SW 1271 (cell line): Measurements from ENCODE around the gene UROS.

ENCODE experiments used
- DNase-seq, 2 experiments: peaks; one replicate each; lab custom pipeline; 2025; lab: John Stamatoyannopoulos, UW

Gene UROS

DNA sequence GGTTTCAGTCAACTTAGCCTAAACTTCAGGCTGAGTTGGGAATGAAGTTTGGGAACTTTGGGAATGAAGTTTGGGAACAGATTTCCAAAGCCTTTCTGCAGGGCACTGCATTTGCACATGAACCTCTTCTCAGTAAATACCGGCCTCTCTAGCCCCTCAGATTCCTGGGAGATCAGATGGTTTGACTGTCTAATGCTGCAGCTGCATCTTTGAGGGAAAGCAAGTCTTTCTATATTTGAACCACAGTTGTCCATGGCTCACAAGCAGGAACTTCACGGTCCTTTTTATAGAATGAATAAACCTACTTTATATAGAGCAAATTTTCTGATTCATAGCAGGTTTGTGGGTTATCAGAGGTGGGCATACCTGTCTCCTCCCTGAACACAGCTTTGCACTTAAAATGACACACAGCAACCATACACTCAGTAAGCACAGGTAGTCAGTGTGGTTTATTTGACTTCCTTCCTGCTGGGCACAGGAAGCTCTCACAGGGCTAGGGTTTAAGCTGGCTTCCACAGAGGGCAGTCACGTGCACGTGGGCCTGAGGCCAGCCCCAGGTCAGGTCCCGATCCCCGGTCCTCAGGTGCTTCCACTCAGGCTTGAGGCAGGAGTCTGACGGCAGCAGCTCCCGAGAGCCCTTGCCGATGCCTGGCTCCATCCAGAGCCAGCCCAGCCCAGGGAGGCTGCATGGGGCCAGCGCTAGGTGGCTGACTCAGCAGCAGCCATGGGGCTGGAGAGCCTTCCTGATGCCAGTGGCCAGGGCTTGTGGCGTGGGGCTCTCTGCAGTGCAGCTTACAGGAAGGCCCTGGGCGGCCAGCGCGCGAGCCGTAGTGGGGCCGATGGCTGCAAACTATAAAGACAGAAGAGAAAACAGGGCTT lies 34.7 kb downstream of the UROS start:
- no peak for DNase-seq

DNA sequence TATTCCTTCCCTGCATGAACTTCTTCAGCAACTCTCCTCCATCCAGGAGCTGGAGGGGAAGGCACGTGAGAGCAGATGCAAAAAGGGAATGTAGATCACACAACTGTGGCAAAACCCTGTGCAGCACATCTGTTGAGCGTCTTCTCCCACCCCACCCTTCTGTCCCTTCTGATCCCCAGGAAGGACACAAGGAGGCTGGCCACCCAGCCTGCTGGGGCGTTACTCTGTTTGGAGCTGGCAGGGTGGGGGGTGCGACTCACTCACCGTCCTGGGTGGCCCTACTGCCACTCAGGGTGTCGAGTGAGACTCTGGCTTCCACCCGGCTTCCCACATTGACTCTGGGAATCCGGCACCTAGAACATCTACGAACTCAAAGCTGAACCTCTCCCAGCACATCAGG lies 37.3 kb downstream of the UROS start:
- no peak for DNase-seq

DNA sequence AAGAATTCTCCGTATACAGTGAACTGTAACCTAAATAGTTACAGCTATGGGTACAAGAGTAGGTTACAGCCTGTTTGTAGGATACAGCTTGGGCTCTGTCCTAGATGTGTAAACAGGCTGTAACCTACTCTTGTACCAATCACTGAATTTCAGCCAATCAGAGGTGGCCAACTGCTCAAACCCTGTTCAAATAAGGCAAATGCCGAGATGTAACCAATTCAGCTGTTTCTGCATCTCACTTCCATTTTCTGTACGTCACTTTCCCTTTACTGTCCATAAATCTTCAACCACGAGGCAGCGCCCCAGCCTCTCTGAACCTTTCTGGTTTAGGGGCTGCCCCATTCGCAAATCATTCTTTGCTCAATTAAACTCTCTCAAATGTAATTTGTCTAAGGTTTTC lies 39.1 kb downstream of the UROS start:
- no peak for DNase-seq

DNA sequence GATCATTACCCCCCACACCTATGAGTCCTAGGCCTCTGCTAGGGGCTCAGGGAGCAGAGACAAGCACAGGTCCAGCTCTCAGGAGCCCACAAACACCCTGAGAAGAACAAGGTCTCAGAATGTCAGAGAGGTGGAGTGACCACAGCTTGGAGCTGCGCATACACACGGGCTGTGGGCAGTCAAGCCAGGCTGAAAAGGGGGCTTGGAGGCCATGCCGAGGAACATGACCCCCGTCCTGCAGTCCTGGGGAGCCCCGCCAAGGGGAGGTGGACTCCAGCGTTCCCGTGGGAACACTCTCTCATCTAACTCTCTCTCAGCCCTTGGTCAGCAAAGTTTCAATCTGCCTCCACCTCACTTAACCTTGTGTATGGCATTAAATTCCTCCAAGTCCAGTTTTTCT lies 39.6 kb downstream of the UROS start:
- DNase-seq, result no peak

DNA sequence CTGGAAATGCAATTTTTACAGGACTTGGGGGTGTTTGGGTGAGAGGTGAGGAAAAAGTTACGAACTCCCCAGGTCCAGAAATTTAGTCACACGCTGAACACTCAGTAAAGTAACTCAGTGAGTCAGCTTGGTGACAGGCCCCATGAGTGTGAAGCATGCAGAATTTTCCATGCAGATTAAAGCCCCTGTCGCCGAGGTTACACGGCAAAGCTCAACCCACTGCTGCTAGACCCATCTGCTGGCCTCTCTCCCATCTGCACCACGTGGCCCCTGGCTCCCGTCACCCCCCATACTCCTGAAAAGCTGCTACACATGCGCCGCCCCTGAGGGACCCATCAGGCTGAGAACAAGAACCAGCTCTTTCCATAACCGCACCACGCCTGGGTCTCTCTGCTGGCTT lies 40.4 kb downstream of the UROS start:
- no peak for DNase-seq

DNA sequence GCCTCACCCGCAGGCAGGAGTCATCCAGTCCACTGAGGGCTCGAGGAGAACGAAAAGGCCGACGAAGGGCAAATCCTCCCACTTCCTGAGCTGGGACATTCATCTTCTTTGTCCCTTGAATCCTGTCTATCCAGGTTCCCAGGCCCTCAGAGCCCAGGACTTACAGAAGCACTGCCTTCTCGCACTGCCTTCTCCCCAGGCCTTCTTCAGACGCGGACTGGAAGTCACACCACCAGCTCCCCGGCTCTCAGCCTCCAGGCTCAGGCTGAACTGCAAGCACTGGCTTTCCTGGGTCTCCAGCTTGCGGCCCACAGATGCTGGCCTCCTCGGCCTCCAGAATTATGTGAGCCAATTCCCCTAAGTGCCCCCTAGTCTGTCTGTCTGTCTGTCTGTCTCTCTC lies 41.0 kb downstream of the UROS start:
- DNase-seq, result no peak

DNA sequence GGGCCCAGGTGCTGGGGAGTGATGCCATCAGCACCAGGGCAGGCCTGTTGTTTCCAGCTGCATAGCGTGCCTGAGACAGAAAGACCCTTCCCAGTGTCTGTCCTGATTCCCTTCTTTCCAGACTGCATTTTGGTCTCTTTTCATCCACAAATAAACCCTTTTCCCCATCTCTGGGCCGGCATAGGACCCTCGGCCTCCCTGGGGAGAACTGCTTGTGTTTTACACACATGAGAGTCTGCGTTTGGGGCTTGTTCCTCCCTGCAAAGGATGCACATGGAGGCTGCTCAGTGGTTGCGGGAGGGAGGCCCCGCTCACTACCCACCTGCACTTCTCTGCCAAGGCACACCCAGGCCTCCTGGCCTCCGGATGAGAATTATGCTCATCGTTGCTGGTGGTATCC lies 41.7 kb downstream of the UROS start:
- no peak for DNase-seq

DNA sequence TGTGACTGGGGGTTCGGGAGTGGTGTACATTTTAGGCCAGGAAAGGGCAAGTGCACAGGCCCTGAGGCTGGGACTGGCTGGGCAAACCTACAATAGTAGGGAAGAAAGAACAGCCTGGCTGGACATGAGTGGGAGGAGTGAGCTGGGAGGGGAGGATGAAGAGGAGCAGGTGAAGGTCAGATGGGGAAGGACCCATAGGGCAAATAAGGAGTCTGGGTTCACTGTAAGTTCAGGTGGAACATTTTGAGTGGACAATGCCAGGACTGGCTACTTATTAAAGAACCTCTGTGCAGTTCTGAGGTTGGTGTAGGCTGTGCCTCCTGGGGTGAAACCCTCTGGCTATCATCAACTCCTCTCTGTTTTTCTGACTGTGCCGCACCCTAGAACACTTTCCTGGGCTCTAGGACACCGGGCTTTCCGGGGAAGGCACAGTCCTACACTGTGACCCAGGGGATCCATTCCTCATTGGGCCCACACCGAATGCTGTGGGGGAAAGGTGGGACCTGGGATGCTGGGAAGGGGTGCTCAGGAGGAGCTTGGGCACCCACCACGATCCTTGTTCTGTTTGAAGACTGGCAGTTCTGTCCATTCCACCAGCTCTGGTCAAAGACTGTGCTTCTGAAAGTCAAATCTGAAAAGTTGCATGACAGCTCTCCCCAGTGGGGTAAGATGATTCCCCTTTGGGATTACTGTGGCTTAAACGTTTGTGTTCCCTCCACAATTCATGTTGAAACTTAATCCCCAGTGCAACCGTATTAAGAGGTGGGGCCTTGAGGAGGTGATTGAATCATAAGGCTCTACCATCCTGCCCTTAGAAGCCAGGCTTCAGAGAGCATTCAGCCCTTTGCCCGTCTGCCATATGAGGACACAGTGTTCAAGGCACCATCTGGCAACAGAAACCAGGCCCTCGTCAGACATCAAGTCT lies 43.4 kb downstream of the UROS start:
- DNase-seq, result no peak

DNA sequence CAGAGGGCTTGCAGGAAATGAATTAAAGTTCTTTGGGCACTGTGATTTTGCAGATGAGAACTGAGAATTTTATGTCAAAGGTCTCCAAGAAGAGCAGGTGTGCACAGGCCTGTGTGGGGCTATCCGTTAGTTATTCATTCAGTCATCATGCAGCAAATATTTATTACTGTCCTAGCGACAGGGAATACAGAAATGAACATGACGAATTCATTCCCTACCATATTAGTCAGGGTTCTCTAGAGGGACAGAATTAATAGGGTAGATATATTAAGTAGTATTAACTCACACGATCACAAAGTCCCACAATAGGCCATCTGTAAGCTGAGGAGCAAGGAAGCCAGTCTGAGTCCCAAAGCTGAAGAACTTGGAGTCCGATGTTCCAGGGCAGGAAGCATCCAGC lies 44.5 kb downstream of the UROS start:
- no peak for DNase-seq

DNA sequence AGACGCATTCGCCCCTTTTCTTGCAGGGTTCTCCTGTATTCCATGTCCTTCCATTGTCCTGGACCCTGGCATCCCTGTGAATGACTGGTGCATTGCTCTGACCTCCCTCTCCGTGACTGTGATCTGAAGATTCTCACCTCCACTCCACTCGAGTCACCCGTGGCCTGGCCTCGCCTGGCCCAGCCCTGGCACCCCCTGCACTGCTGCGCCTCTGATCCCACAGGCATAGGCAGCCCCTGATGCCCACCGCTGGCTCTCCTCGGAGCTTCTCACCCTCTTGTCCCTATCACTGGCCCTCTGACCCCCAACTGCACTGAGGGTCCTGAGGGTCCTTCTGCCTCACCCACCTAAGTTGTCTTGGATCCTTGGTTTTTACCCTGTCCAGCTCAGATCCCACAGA lies 45.3 kb downstream of the UROS start:
- DNase-seq, result no peak

DNA sequence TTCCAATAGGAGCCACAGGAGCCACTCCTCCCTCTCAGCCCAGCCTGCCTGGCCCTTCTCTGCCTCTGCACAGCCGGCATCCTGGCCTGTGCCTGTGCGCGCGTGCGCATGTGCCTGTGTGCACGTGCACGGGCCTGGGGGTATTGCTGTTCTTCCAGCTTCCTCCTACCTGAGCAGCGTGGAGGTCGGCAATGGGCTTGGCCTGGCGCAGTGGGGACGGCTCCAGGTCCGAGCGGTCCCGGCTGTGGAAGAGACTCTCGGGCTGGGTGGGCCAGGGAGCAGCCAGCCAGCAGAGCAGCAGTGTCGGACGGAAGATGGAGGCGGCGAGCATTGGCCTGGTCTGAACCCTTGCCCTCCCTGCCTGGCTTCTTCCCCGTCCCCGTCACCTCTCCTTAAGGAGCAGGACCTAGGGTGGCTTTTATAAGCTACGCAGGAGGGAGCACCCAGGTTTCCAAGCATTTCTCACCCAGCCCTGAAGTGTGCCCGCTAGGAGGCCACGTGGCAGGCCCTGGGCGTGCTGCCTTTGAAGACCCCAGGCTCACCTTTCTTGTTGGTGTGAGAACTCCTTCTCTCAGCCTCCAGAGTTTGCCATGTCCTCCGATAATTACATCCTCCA lies 47.5 kb downstream of the UROS start, which contains the start of gene MMP21:
MMP21 (minus strand) TSS at position 331 of the 616 bp plus-strand sequence; CDS start at position 331, 0 bp downstream.
- no peak for DNase-seq

DNA sequence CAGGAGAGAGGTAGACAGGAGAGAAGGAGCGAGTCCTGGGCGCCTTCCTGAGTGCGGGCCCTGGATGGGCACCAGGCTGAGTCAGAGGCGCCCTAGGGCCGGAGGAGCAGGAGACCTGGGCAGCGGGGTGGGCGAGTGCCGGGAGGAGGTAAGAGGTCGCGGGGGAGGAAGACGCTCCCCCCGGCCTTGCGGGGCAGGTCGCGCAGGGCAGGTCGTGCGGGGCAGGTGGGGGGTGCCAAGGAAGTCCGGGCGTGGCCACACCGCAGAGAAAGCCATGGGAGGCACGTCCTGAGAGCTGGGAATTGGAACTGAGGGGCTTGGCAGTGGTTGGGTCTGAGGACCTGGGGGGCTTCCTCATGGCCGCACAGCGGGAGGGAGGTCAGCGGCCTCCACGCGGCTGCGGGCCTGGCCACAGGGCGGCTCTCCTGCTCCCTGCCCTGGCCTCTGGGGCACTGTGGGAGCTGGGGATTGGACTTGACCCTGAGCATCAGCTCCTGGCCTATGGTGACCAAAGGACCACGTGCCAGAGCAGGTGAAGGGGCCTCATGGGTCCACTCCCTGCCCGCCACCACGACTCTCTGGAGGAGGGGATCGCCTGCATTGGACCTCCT lies 48.4 kb downstream of the UROS start:
- DNase-seq, result no peak

DNA sequence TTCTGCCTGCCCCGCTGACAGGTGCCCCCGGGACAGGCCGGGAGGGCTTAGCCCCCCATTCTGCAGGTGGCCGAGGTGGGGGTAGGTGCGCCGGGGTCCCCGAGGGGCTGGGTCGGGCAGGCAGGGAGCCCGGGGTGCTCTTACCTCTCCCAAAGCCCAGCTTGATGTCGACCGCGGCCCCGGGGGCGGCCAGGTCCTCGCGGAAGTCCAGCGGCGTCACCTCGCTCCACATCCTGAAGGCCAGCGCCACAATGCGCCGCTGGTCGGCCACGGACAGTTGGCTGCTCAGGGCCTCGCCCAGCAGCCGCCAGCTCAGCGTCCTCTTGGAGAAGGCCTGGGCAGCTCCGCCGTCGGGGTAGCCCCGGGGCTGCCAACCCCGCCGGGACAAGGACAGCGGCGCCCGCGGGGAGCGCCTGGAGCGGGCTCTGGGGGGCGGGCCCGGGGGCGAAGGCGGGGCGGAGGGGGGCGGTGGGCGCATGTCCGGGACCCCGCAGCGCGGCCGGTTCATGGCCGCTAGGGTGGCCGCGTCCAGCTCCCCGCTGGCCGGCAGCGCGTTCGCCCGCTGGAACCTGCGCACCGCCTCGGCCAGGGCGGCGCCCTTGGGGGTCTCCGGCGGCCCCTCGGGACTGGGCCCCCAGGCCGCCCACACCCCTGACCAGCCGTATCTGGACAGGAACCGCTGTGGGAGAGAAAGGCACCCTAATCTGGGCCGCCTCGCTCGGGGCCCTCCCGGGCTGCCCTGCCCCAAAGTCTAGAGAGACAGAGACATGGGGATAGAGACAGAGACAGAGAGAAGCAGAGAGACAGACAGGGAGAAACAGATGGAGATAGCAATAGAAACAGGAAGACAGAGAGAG lies 49.1 kb downstream of the UROS start:
- DNase-seq, result no peak

DNA sequence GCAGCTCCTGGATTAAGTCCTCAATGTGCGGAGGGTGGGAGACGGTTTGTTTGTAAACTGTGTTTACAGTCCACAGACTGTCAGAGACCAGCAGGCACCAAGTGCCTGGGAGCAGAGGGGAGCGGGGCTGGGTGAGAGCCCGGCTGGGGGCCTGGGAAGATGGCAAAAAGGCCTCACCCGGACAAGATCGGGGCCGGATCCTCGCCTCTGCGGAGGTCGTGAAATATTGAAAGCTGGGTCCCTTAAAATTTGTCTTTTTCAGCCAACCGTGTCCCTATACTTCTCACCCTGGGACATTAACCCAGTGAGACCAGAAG lies 50.2 kb downstream of the UROS start:
- DNase-seq, result no peak

DNA sequence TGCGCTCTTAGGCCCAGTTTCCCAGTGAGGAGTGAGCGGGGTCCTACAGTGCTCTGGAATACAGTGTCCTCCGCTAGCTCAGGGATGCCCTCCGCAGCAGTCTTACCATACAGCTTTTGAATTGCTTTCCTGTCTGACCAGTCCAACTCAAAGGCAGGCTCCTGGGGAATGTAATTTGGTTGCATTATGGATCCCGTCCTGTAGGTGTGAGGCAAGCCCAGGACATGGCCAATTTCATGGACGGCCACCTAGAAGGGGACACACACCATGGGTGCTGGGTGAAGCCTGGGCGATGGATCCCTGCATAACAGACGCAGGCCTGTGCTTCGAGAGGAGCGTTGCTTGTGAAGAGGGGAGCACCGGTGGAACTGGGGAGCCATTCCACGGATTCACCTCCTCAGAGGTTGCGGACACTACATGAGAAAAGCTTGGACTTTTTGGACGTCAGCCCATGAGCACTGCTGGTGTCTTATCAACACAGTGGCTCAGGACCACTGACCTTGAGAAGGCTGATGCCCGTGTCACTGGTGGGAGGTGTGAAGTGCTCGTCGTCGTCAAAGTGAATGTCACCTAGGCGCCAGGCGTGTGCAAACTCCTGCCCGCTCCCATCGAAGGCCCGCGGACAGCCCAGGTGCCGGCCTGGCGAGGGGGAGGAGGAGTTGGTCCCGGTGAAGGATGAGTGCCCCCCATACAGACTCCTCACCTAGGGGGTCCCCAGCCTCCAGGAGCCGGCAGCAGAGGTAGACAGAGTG lies 50.8 kb downstream of the UROS start:
- DNase-seq, result no peak

DNA sequence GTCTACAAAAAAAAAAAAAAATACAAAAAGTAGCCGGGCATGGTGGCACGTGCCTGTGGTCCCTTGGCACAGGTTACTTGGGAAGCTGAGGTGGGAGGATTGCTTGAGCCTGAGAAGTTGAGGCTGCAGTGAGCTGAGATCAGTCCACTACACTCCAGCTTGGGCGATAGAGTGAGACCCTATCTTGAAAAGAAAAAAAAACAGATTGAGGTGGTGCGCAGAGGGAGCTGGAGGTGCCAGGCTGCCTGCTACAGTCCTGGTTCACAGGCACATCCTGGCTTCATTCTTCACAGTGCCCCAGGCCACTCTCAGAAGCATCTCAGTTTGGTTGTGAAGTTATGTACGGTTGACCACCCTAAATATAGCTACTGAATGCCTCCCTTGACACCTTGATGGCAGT lies 52.2 kb downstream of the UROS start:
- DNase-seq, result no peak

DNA sequence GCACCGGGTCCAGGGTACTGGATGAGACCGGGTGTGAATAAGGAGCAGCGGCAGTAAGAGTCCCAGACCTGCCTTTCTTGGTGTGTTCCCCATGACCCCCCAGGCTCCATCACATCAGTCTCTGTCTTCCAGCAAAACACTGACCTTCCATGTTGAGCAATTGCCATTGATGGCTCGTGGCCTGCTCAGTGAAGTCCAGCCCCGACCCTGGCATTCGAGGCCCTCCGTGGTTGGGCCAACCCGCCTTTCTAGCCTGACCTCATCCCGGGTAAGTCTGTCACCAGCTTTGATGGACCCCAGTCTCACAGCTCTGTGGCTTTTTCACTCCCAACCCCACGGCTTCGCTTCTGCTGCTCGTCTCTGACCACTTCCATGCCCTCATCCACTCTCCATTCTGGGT lies 53.9 kb downstream of the UROS start:
- DNase-seq, result no peak

DNA sequence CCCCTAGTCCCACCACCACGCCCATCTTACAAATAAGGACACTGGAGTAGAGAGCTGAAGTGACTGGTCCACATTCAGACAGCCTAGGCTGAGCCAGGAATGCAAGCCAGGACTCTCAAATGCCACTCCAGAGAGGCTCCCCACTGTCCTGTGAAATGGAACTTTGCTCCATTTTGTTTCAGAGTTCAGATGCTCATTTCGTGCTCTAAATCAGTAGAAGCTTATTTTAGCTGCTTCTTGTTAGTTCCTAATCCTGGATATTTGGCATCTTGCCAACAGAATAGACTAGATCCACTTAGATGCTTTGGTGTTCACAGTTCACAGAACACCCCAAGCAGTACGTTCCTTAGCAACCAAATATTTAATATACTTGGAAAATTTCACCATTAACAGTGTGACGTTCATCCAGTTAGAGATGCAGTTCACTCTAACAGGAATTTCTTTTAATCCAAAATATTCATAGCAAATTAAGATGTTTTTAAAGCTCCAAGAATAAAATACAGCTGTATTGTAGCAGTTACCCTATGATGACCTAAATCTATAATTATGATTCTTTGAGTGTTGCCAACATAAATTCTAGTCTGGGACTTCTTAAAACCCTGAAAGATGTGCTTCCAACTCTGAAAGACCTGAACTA lies 54.7 kb downstream of the UROS start:
- no peak for DNase-seq

DNA sequence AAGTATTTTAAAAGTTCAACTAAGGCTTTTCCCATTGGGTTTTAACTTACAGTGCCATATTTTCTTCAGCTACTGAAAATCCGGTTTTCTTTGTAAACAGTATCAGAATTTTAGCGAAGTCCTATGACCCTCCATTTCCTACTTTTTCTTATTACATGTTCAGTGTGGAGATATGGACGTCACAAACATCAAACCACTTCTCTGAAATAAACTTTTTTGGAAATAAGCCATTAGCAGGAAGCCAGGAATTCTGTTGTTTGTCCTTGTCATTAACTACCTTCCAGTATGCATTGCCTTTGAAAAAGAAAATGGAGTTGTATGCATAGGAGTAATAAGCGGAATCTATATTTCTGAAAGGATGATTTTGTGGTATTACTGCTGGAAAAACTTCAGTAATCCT lies 56.5 kb downstream of the UROS start:
- no peak for DNase-seq

DNA sequence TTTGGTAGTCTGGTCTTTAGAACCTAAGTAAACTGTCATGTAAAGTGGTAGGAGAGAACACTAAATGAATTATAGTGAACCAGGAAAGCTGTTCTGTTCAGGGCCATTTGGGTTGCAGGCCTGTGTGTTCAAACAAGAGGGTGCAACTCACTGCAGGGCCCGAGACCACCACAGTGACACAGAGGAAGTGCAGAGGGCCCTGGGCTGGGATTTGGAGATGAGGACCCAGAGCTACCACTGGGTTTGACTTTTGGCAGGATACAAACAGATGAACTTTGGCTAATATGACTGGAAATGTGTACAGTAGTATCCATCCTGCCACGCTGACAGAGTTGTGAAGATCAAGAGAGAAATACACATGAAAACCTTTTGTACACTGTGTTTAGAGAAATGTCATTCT lies 57.2 kb downstream of the UROS start:
- DNase-seq, result no peak
